D721Med (cell line): Measurements from ENCODE around the gene INTS7.
"Not testable (repeated sequence)": the region's sequence is repeated elsewhere in the genome, so short reads cannot be mapped to it uniquely, and the experiment has no call there.

Experiments used
- DNase-seq: peaks from one replicate; pipeline ENCODE4 v3.0.0; 2011; ENCODE audit warnings: low spot score; ENCODE audit not compliant: insufficient read length
- FAIRE-seq: peaks from 2 replicates; lab custom pipeline; 2011; peaks lifted over from hg19 to GRCh38; lab: Jason Lieb, UNC
- CTCF ChIP-seq: IDR thresholded peaks from 2 replicates; pipeline ENCODE4 v1.5.1; 2012; ENCODE audit warnings: mild to moderate bottlenecking, control low read depth; ENCODE audit not compliant: insufficient read depth; ENCODE audit errors: missing control alignments

The INTS7 gene

GRCh38 chr1:212035835-212036605, 663 bp upstream of the INTS7 start:
- TF ChIP-seq CTCF: no peak
- DNase-seq (no peak), FAIRE-seq (no peak)

GRCh38 chr1:212034516-212035122, 738 bp downstream of the INTS7 start:
- FAIRE-seq (no peak), DNase-seq (no peak)
- TF ChIP-seq CTCF: no peak

GRCh38 chr1:212030936-212031528, 4.3 kb downstream of the INTS7 start:
- DNase-seq (no peak), FAIRE-seq (peak; percentile 48)
- TF ChIP-seq CTCF: no peak

- FAIRE-seq, DNase-seq: not testable (repeated sequence)
Measured at GRCh38 chr1:212027727-212028126, 7.6 kb downstream of the INTS7 start.

GRCh38 chr1:212024469-212025149, 10.7 kb downstream of the INTS7 start:
- DNase-seq (no peak), FAIRE-seq (no peak)
- TF ChIP-seq CTCF: no peak

GRCh38 chr1:212022908-212023307, 12.4 kb downstream of the INTS7 start:
- not testable (repeated sequence) for DNase-seq, FAIRE-seq

- TF ChIP-seq CTCF: no peak
- FAIRE-seq (no peak), DNase-seq (no peak)
Measured at GRCh38 chr1:212021563-212021962, 13.8 kb downstream of the INTS7 start.

GRCh38 chr1:212020975-212021374, 14.4 kb downstream of the INTS7 start:
- no peak for TF ChIP-seq CTCF
- DNase-seq (no peak), FAIRE-seq (no peak)
